GM12865 (cell line): ENCODE measurements around the gene PRPF40B.

ENCODE experiments used
- DNase-seq: peaks from one replicate; pipeline ENCODE4 v3.0.0; 2010; ENCODE audit warnings: low read depth
- H3K4me3 ChIP-seq: 2 replicates; pipeline ENCODE4 v1.5.1; 2011; ENCODE audit warnings: mild to moderate bottlenecking, low read depth, low read length, control low read depth
- TF ChIP-seq, protein P1 (sequence below): IDR thresholded peaks from 2 replicates; pipeline ENCODE4 v1.5.1; 2011; ENCODE audit warnings: low read length, control low read depth, low read depth, inconsistent platforms; ENCODE audit not compliant: insufficient read depth; ENCODE audit errors: missing control alignments

The PRPF40B gene

DNA sequence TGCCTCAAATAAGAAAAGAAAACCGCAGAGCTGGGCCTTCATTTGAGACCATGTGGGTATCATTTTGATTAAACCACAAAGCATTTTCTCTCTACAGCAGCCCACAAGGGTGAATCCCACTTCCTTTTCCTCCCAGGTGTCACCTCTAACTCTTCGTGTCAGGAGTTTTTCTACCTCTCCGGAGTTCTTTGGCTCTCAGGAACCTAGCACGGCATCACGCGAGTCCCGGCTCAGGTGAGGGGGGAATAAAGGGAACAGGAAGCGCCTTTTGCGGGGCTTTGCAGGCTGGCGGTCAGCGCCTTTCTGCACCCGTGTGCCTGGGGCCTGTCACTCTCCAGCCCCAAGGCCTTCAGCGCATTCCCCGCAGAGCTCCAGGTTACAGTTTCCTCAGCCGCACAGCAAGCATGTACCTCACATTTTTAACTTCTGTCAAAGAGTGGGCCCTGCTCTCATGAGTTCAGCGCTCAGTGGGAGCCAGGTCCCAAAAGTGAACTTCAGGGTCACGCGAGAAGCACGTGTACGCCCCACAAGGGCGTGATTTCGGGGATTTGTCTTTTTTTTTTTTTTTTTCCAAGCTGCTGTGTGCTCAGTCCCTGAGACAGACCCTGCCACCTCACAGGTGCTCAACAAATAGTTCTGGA, 740 bp upstream of the PRPF40B start:
- H3K4me3 ChIP-seq = peak overlapping the region; percentile 71
- peak; percentile 83 for DNase-seq
- TF ChIP-seq, protein P1, sequence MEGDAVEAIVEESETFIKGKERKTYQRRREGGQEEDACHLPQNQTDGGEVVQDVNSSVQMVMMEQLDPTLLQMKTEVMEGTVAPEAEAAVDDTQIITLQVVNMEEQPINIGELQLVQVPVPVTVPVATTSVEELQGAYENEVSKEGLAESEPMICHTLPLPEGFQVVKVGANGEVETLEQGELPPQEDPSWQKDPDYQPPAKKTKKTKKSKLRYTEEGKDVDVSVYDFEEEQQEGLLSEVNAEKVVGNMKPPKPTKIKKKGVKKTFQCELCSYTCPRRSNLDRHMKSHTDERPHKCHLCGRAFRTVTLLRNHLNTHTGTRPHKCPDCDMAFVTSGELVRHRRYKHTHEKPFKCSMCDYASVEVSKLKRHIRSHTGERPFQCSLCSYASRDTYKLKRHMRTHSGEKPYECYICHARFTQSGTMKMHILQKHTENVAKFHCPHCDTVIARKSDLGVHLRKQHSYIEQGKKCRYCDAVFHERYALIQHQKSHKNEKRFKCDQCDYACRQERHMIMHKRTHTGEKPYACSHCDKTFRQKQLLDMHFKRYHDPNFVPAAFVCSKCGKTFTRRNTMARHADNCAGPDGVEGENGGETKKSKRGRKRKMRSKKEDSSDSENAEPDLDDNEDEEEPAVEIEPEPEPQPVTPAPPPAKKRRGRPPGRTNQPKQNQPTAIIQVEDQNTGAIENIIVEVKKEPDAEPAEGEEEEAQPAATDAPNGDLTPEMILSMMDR = no peak

DNA sequence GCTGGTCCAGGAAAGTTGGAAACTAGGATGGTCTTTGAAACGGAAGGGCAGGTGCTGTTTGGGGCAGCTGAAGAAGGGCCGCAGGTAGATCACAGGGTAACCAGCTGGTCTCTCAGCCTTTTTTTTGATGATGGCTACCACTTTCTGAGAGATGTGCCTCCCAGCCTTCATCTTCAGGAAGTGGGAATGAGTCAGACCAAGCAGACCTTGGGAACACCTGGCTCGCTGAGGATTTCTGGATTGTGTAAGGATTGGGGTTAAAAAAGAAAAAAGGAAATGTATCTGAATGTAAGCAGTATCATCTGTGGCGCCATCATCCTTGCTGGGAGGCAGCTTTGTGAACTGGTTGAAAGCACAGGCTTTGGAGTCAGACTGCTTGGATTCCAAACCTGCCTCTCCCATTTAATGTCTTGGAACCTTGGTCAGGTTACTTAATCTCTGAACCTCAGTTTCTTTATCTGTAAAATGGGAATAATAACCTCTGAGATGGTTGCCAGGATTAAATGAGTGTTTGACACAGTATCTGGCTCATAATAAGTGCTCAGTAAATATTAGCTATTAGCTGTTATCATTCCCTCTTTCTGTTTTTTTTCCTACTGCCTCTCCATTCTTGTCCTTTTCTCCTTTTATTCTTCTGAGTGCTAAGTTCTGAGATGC, 1.7 kb downstream of the PRPF40B start:
- no peak for DNase-seq
- H3K4me3 ChIP-seq = no peak overlapping the region
- TF ChIP-seq, protein P1 = no peak

DNA sequence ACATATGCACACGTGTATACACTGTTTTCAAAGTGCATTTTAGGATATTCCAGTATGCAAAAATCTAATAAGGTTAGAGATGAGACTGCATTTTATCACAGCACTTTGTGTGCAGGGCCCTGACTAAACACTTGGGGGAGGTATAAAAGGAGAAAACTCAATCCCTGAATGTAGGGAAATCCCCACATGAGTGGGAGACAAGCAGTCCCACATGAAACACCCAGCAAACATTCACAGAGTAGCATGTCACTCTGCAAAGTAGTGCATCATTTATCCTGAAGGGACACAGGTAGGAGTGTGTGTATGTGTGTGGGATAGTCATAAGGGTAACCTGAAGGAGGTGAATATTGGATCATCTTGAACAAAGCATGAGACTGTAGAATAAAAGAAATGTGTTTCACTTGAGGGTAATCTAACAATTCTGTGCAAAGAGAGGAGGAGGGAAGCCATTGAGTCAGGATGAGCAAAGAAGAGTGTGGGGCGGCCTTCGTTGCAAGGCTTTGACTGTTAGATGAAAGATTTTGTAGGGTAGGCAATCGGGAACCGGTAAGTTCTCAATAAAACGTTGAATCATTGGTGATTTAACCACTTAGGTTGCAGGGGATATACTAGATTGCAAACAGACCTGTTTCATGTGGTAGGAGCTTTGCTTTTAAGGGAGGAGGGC, 2.9 kb downstream of the PRPF40B start:
- DNase-seq = no peak
- TF ChIP-seq, protein P1 = peak; percentile 13
- no peak overlapping the region for H3K4me3 ChIP-seq

DNA sequence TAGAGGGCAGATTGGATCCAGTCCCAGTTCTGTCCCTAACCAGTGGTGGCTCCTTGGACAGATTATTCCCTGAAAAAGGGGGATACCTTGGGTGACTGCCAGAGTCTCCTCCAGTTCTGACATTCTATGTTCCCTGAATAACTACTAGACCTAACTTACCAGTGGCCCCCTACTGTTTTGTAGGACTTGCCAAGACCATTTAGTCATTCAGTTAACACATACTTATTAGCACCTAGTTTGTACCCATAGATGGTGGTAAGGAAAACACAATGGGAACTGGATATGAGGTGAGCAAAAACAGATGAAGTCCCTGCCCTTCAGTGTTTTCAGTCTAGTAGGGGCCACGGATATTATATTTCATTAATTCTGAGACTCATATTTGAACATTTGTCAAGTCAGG, 3.5 kb downstream of the PRPF40B start:
- DNase-seq = no peak
- TF ChIP-seq, protein P1 = no peak
- no peak overlapping the region for H3K4me3 ChIP-seq

DNA sequence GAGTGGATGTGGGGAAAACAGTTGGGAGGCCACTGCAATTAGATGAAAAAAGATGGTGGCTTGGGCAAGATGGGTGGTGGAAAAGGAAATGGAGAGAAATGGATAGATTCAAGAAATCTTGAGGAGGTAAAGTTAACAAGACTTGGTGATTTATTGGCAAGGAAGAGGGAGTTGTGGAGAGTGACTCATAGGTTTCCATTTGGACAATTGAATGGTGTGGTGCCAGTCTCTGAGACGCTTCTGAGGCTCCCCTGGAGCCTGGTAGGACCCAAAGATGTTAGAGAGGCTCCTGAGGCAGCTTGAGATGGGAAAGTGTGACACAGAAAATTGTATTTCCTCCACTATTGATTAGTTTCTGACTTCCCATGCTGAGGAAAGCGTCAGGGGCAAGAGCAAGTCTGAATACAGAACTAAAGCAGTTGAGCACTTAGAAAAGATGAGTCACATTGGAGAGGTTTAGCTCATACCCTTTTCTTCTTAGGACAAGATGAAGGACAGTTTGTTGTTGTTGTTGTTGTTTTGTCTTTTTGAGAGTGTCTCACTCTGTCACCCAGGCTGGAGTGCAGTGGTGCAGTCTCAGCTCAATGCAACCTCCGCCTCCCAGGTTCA, 4.5 kb downstream of the PRPF40B start:
- TF ChIP-seq, protein P1 = no peak
- no peak for DNase-seq
- no peak overlapping the region for H3K4me3 ChIP-seq

DNA sequence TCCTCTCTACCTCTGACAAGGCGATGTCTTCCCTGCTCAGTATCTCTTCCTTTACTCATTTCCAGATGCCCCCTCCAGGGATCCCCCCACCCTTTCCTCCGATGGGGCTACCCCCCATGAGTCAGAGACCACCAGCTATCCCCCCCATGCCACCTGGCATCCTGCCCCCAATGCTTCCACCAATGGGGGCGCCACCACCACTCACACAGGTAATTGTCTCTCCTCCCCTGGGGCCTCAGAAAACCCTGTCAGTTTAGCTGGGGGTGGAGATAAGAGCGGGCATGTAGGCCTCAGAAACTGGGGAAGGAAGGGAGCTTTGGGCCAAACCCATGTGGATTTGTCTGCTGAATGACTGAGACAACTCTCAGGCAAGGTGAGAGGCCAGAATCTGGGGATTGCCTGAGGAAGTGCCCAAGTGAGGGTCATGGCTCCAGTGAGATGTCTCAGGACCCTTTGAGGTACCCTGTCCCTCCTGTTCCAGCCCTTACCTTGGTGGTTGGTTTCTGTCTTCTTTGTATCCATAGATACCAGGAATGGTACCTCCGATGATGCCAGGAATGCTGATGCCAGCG, 8.1 kb downstream of the PRPF40B start:
- no peak overlapping the region for H3K4me3 ChIP-seq
- no peak for DNase-seq
- TF ChIP-seq, protein P1 = no peak
